ENCODE measurements around the gene VRK1. TPM values are rescaled to one million over a fixed set of nuclear protein-coding genes. Genes with fewer than 3 reads are reported as not detected.

VRK1 gene
- total and polyA plus RNA-seq, 2 of the 8 experiments (the other 6 are each of a cell fraction or from before 2014, with no cell fraction given): 24.2 to 64.8 TPM

GRCh38 chr14:96802963-96803362 lies 5.8 kb downstream of the VRK1 start:
- Histone ChIP-seq H3K4me3 (ENCODE audit: extremely low read depth in 1 of 4, insufficient read depth in 2 of 4, low read depth in 3 of 4, low read length in 4 of 4) (no peak overlapping the region), H3K9ac (replicated peaks in 1 of 4; ENCODE audit: extremely low read depth in 1 of 4, low read depth in 3 of 4, low read length in 3 of 4) (no peak overlapping the region), H3K27ac (ENCODE audit: low read depth, low read length) (no peak overlapping the region), H2BK12ac (ENCODE audit: low read depth, low read length) (no peak overlapping the region), H4K20me1 (replicated peaks in 1 of 2; ENCODE audit: control insufficient read depth in 1 of 2, insufficient read depth in 2 of 2, low read length in 2 of 2) (peaks cover 14 to 18% of the 10 kb centered on the region in 2 experiments), H3K4me2 (ENCODE audit: insufficient read depth in 1 of 2, low read depth in 2 of 2, low read length in 2 of 2) (no peak overlapping the region), H4K5ac (ENCODE audit: insufficient read length, low read depth, low read length) (no peak overlapping the region), H3K79me1 (ENCODE audit: low read depth, low read length) (peaks cover 2% of the 10 kb centered on the region; the same call in 1 of the 2 replicates), H3K79me2 (ENCODE audit: control insufficient read depth in 1 of 2, insufficient read depth in 2 of 2, low read length in 2 of 2) (peaks cover 8 to 100% of the 10 kb centered on the region in 2 experiments), H3K23me2 (ENCODE audit: low read depth, low read length) (peaks cover 3% of the 10 kb centered on the region), H3K4me1 (replicated peaks in 1 of 4; ENCODE audit: control insufficient read depth in 3 of 4, insufficient read depth in 4 of 4, low read length in 3 of 4) (peaks cover 0 to 2% (median 0%) of the 10 kb centered on the region in 4 experiments; a peak in 1 of 7 replicates), H4K8ac (ENCODE audit: extremely low read depth, insufficient read depth, low read length) (no peak overlapping the region), H3K9me3 (ENCODE audit: insufficient read depth in 2 of 2, low read depth in 1 of 2, low read length in 1 of 2) (no peaks in the 10 kb centered on the region), H3K14ac (ENCODE audit: insufficient read length) (no peak overlapping the region), H3K23ac (ENCODE audit: insufficient read length) (no peak overlapping the region), H3K18ac (ENCODE audit: extremely low read depth, low read length) (no peak overlapping the region), H2AFZ (ENCODE audit: low read length) (no peak overlapping the region), H2BK15ac (ENCODE audit: low read length) (no peak overlapping the region), H2BK20ac (ENCODE audit: low read length) (no peak overlapping the region), H3K56ac (replicated peaks; ENCODE audit: insufficient read length, low read depth, low read length) (no peak overlapping the region), H2BK120ac (replicated peaks; ENCODE audit: low read depth, low read length) (no peak overlapping the region), H2AK5ac (ENCODE audit: low read depth, low read length) (no peak overlapping the region), H3K36me3 (ENCODE audit: control insufficient read depth in 2 of 4, insufficient read depth in 4 of 4, low read length in 3 of 4) (no peaks in the 10 kb centered on the region), H3K4ac (replicated peaks; ENCODE audit: insufficient read length, low read depth, low read length) (no peak overlapping the region), H3K27me3 (replicated peaks in 1 of 4; ENCODE audit: control insufficient read depth in 3 of 4, extremely low read depth in 1 of 4, insufficient read depth in 3 of 4, low read length in 3 of 4) (no peaks in the 10 kb centered on the region), H4K91ac (replicated peaks; ENCODE audit: insufficient read length, low read length) (no peak overlapping the region), H2BK5ac (ENCODE audit: low read depth, low read length) (no peak overlapping the region)
- TF ChIP-seq SUZ12 (IDR thresholded peaks at IDR 0.05; ENCODE audit: low read length) (no peak), TAF1 (IDR thresholded peaks at IDR 0.05; ENCODE audit: low read depth, low read length) (no peak), RFX5 (IDR thresholded peaks at IDR 0.05; ENCODE audit: borderline replicate concordance, low read depth, low read length) (no peak), POLR2A (IDR thresholded peaks at IDR 0.05; ENCODE audit: control extremely low read depth in 1 of 2, low read depth in 2 of 2, low read length in 2 of 2) (no peak), JUN (IDR thresholded peaks at IDR 0.05; ENCODE audit: low read depth, low read length) (no peak), PHF8 (conservative IDR thresholded peaks at IDR 0.05; ENCODE audit: low read depth, low read length) (no peak), SAP30 (IDR thresholded peaks at IDR 0.05; ENCODE audit: insufficient read depth, insufficient replicate concordance, low read length) (no peak), SIRT6 (IDR thresholded peaks at IDR 0.05; ENCODE audit: low read length) (no peak)
- POLR2A ChIA-PET (ENCODE audit: partially characterized antibody): no interaction called here
- WGBS, 2 experiments (ENCODE audit: extremely low coverage in 1 of 2, insufficient coverage in 1 of 2, insufficient read length in 1 of 2, insufficient replicate concordance in 2 of 2, low coverage in 1 of 2, low lambda C conversion rate in 2 of 2, missing lambda C conversion rate in 1 of 2): 66% methylated on average over 2 of the region's 5 CpGs; no CpG with 5 or more reads in 1 of the 2 experiments
- FAIRE-seq (no peak), DNase-seq (ENCODE audit: low read depth in 1 of 2, low spot score in 2 of 2) (no peak)
- CTCF ChIA-PET (ENCODE audit: partially characterized antibody): interaction anchor here (0.6 to 2.7 kb wide), 3 partner anchors 50 to 213 kb away, joined by 3 to 11 read pairs (median 3); no protein-coding TSS in a partner anchor

All from H1 (cell line).